ENCODE data around the gene MRPS2.

DNA sequence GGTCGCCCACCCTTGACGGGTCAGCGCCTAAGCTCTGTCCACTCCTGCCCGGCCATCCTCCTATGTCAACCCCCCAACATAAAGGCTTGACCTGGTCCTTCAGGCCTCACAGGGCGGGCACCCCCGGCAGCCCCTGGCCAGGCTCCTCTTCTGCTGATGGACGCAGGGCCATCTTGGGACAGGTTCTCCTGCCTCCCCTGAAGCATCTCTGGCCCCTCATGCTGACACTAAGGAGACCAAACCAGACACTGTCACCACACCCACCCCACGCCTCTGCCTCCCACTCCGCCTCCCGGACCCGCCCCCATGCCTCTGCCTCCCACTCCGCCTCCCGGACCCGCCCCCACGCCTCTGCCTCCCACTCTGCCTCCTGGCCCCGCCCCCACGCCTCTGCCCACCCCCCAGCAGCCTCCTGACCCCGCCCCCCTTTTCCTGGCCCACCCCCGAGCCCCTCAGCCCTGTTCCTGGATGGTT is 52.3 kb downstream of the MRPS2 start:
- TF ChIP-seq, protein P1, sequence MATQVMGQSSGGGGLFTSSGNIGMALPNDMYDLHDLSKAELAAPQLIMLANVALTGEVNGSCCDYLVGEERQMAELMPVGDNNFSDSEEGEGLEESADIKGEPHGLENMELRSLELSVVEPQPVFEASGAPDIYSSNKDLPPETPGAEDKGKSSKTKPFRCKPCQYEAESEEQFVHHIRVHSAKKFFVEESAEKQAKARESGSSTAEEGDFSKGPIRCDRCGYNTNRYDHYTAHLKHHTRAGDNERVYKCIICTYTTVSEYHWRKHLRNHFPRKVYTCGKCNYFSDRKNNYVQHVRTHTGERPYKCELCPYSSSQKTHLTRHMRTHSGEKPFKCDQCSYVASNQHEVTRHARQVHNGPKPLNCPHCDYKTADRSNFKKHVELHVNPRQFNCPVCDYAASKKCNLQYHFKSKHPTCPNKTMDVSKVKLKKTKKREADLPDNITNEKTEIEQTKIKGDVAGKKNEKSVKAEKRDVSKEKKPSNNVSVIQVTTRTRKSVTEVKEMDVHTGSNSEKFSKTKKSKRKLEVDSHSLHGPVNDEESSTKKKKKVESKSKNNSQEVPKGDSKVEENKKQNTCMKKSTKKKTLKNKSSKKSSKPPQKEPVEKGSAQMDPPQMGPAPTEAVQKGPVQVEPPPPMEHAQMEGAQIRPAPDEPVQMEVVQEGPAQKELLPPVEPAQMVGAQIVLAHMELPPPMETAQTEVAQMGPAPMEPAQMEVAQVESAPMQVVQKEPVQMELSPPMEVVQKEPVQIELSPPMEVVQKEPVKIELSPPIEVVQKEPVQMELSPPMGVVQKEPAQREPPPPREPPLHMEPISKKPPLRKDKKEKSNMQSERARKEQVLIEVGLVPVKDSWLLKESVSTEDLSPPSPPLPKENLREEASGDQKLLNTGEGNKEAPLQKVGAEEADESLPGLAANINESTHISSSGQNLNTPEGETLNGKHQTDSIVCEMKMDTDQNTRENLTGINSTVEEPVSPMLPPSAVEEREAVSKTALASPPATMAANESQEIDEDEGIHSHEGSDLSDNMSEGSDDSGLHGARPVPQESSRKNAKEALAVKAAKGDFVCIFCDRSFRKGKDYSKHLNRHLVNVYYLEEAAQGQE (IDR thresholded peaks at IDR 0.05; ENCODE audit: low read depth, low read length): no peak
- TF ChIP-seq, protein P2, sequence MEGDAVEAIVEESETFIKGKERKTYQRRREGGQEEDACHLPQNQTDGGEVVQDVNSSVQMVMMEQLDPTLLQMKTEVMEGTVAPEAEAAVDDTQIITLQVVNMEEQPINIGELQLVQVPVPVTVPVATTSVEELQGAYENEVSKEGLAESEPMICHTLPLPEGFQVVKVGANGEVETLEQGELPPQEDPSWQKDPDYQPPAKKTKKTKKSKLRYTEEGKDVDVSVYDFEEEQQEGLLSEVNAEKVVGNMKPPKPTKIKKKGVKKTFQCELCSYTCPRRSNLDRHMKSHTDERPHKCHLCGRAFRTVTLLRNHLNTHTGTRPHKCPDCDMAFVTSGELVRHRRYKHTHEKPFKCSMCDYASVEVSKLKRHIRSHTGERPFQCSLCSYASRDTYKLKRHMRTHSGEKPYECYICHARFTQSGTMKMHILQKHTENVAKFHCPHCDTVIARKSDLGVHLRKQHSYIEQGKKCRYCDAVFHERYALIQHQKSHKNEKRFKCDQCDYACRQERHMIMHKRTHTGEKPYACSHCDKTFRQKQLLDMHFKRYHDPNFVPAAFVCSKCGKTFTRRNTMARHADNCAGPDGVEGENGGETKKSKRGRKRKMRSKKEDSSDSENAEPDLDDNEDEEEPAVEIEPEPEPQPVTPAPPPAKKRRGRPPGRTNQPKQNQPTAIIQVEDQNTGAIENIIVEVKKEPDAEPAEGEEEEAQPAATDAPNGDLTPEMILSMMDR (IDR thresholded peaks at IDR 0.05 in 2 of 3, conservative IDR thresholded peaks at IDR 0.05 in 1 of 3; ENCODE audit: control insufficient read depth in 2 of 3, extremely low read depth in 1 of 3, insufficient read depth in 1 of 3, low read depth in 3 of 3, low read length in 3 of 3): no peak
- TF ChIP-seq EP300 (IDR thresholded peaks at IDR 0.05; ENCODE audit: borderline replicate concordance in 1 of 2, control insufficient read depth in 1 of 2, low read depth in 2 of 2, low read length in 2 of 2) (no peak), SRF (IDR thresholded peaks at IDR 0.05; ENCODE audit: low read depth in 2 of 2, low read length in 2 of 2) (no peak), RFX5 (IDR thresholded peaks at IDR 0.05; ENCODE audit: low read depth, low read length) (no peak)
- TF ChIP-seq, protein P3, sequence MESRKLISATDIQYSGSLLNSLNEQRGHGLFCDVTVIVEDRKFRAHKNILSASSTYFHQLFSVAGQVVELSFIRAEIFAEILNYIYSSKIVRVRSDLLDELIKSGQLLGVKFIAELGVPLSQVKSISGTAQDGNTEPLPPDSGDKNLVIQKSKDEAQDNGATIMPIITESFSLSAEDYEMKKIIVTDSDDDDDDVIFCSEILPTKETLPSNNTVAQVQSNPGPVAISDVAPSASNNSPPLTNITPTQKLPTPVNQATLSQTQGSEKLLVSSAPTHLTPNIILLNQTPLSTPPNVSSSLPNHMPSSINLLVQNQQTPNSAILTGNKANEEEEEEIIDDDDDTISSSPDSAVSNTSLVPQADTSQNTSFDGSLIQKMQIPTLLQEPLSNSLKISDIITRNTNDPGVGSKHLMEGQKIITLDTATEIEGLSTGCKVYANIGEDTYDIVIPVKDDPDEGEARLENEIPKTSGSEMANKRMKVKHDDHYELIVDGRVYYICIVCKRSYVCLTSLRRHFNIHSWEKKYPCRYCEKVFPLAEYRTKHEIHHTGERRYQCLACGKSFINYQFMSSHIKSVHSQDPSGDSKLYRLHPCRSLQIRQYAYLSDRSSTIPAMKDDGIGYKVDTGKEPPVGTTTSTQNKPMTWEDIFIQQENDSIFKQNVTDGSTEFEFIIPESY (IDR thresholded peaks at IDR 0.05): no peak

Measured in GM12878 (cell line).